GM12892 (cell line): ENCODE results near the gene CACNA1F.

Source experiments
- POLR2A ChIP-seq: IDR thresholded peaks from 2 replicates; pipeline ENCODE4 v1.6.1; 2011; ENCODE audit warnings: low read depth, low read length, control low read depth
- POLR2AphosphoS5 ChIP-seq: IDR thresholded peaks from 2 replicates; pipeline ENCODE4 v1.6.1; 2011; ENCODE audit warnings: low read depth, low read length, control low read depth
- TAF1 ChIP-seq: IDR thresholded peaks from 2 replicates; pipeline ENCODE4 v1.6.1; 2011; ENCODE audit warnings: low read depth, mild to moderate bottlenecking, control low read depth, low read length, borderline replicate concordance

GRCh38 chrX:49175435-49176274 is 57.5 kb downstream of the CACNA1F start:
- TF ChIP-seq TAF1 (no peak), POLR2A (no peak), POLR2AphosphoS5 (no peak)
